Kasumi-1 (cell line): Measurements from ENCODE around the gene FAM20A.
"Not testable (repeated sequence)": the region's sequence is repeated elsewhere in the genome, so short reads cannot be mapped to it uniquely, and the experiment has no call there.

Experiments used
- DNase-seq, 2 experiments: peaks; one replicate each; lab custom pipeline; 2025; lab: John Stamatoyannopoulos, UW

Gene FAM20A

GRCh38 chr17:68588362-68588761 lies 12.8 kb downstream of the FAM20A start:
- no peak for DNase-seq

GRCh38 chr17:68587847-68588246 lies 13.3 kb downstream of the FAM20A start:
- no peak for DNase-seq

- DNase-seq: no peak
Measured at GRCh38 chr17:68587026-68587425, 14.1 kb downstream of the FAM20A start.

- no peak for DNase-seq
Measured at GRCh38 chr17:68585643-68586042, 15.5 kb downstream of the FAM20A start.

GRCh38 chr17:68584581-68585303 lies 16.4 kb downstream of the FAM20A start:
- no peak for DNase-seq

- not testable (repeated sequence) for DNase-seq
Measured at GRCh38 chr17:68582867-68583266, 18.3 kb downstream of the FAM20A start.

GRCh38 chr17:68581863-68582645 lies 19.1 kb downstream of the FAM20A start:
- DNase-seq: no peak

- DNase-seq: peak; percentile 48 to 53
Measured at GRCh38 chr17:68580236-68580770, 20.9 kb downstream of the FAM20A start.

- no peak for DNase-seq
Measured at GRCh38 chr17:68579194-68579927, 21.8 kb downstream of the FAM20A start.

- no peak for DNase-seq
Measured at GRCh38 chr17:68578236-68578635, 22.9 kb downstream of the FAM20A start.

- no peak for DNase-seq
Measured at GRCh38 chr17:68577497-68577821, 23.7 kb downstream of the FAM20A start.

- no peak for DNase-seq
Measured at GRCh38 chr17:68576811-68577496, 24.2 kb downstream of the FAM20A start.

- no peak for DNase-seq
Measured at GRCh38 chr17:68576137-68576536, 25.0 kb downstream of the FAM20A start.

GRCh38 chr17:68573338-68573737 lies 27.8 kb downstream of the FAM20A start:
- DNase-seq: no peak

- DNase-seq: peak; percentile 15 to 18
Measured at GRCh38 chr17:68572138-68572842, 28.9 kb downstream of the FAM20A start.

- DNase-seq: no peak
Measured at GRCh38 chr17:68570526-68570925, 30.6 kb downstream of the FAM20A start.

- DNase-seq: no peak
Measured at GRCh38 chr17:68569346-68569745, 31.8 kb downstream of the FAM20A start.

GRCh38 chr17:68568581-68568980 lies 32.6 kb downstream of the FAM20A start:
- no peak for DNase-seq

- DNase-seq: no peak
Measured at GRCh38 chr17:68567581-68567980, 33.6 kb downstream of the FAM20A start.

GRCh38 chr17:68567035-68567434 lies 34.1 kb downstream of the FAM20A start:
- no peak for DNase-seq

GRCh38 chr17:68566442-68566738 lies 34.8 kb downstream of the FAM20A start:
- DNase-seq: no peak
